ENCODE results near the gene ZBTB20.

ZBTB20 gene

DNA sequence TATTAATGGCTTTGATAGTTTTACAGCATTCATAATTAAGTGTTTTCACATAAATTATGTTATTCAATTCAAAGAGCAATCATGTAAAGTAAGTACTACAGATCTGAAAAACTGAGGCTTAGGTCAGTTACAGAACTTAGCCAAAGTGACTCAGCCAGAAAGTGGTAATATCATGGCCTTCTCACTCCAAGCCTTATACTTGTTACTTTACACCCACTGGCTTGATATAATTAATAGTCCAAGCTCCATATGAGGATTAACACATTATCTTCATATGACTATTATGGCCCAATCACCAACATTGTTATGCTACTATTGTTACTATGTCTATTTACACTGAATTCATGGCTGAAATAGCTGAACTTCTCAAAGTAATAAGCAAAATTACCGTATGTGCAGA is 802.6 kb downstream of the ZBTB20 start:
- no peak for DNase-seq

DNA sequence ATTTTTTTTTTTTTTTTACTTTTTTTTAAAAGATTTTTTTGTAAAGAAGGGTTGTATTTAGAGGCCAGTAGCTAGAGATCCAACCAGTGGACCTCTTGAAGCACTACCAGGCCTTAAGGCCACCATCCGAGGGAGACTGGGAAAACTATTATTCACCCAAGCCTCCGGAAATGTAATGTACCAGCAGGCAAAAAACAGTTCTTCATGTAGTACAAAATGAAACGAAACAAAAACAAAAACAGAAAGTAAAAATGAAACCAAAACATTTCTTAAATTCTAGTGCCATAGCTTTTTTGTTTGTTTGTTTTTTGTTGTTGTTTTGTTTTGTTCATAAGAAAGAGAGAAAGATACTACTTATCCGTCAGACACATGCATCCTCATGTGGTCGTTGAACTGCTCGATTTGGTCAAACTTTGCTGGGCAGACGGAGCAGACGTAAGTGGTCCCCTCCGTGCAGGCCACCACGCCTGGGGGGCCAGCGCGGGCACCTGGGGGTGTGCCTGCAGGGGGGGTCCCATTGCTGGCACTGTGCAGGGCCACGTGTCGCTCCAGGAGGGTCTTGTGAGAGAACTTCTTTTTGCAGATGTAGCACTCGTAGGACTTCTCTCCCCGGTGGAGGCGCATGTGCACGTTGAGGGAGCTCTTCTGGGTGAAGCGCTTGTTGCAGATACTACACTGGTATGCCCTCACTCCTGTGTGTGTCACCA is 808.3 kb downstream of the ZBTB20 start:
- DNase-seq, result no peak

DNA sequence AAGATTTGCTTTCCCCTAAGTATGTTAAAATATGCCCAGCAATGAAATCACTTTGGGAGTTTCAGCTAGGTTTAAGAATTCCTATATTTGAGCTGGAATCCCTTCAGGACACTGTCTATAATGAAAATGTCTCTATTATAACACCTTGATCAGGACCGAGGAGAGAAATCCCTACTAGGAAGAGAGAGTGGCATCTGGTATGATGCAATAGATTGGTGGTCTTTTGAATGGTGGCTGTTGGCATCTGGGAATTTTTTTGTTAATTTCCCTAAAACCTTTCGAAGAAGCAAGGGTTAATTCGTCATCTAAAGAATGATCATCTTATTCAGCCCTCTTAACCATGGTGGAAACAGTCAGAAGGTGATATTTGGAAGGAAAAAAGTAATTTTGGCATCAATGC is 810.2 kb downstream of the ZBTB20 start:
- DNase-seq, result no peak

DNA sequence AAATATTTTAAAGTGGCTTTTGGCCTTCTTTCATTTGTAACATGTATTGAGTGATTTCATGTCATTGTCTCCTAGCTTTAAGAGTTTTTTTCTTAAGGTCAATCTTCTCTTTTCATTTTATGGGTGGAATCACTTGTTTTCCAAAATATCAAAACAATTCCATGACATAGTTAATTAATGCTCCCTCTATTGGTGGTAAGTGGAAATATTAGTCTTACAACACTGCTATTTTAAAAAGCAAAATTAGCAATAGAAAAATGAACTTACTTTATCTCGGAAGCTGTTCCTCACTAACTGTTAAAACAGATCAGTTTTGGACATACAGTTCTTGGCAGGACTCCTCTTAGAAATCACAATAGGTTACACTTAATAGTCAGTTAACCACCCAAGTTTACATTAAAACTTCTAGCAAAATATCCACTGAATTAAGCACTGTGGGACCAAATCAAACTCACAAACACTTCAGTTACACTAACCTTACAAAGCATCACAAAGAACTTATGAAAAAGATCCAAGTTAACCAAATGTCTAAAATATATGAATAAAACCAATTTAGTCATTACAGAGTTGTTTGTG is 810.9 kb downstream of the ZBTB20 start:
- DNase-seq, result no peak

DNA sequence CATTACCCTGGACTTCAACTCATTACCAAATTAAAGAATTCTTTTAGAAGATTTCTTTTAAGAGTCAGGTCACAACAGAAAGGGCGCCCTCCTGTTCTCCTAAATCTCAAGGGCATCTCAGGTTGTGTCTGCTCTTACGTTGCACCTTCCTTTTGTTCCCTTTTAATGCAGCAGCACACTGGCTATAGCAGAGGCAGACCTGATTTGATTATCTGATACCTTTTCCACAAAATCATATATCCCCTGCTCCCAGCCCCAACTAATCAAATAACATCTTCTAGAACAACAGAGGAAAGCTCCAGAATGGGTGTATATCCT is 813.2 kb downstream of the ZBTB20 start:
- DNase-seq, result no peak

DNA sequence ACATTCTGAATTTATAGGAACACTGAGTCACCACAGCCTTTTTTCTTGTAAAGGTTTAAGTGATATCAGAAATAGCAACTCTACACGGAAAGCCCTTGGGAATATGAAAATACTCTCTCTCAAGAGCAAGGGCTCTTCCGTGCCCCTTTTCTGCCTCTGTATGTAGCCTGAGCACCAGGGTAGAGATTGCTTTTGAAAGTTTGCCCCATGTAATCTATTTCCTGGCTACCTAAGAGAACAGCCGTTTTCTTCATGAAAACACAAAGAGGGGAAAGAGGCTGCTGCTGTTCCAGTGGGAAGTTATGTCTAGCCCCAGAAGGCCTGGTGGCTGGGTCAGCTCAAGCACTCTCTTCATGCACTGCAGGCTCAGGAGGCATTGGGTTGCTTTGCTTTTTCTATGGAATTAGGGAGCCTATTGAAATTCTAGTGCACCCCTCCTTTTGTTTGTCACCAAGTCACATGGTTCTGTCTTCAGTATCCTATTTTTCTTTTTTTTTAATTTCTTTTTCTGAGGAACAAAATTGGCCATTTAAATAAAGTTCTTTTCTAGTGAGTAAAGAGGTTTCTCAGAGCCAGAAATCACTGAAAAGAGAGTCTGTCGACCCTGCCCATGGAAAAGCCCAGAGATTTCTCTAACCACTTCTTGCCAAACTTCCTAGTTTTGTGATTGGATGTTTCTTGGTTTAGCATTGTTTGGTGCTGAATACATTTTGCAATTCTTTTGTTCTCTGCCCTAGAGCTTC is 813.7 kb downstream of the ZBTB20 start:
- no peak for DNase-seq

DNA sequence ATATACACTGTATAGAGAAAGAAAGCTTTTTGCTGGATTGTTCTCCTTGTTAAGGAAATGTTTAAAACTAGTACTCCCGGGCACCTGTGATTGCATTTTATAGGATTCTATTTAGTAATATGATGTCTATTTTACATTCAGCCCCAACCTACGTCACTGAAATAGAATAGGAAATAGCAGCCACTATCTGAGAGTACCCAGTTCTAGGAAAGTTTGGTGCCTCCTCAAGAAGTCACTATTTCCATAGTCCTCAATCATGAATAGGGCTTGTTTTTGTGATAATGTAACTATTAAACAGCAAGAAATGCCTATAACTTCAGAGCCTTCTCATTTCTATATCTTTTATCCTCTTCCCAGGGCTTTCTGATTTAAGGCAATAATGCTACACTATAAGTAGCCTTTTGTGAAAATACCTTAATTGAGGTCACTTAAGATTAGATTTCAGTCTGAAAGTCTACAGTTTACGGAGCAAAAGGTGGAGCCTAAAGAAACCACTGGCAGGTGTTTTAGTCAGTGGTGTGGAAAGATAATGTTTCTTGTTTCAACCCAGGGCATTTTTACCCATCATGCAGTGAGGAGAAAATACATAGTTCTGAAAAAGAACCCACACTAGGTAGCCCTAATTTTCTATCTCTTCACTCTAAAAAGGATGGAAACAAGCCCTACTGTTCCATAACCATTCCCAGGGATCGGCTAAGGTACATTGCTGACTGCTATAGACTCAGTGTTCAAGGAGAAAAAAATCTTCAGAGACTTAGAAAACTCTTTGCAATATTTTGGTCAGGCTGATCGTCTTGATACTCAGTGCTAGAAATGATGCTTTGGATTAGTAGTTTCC is 814.5 kb downstream of the ZBTB20 start:
- no peak for DNase-seq

DNA sequence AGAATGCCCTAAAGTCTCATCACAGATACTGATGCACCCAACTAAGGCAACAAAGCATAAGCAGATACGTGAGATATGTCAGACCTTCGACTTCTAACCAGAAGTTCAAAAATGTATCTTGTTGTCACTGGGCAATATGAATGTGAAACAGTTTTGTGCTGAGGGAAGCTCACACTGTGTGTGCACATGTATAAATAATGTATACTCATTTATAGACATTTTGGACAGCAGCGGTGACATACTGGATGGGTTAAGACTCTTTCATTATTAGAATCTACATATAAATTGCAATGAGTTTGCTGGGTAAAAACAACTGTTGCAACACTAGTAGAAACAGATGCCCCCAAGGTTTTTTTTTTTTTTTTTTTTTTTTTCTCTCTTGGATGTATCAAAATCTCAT is 815.4 kb downstream of the ZBTB20 start:
- DNase-seq, result no peak

DNA sequence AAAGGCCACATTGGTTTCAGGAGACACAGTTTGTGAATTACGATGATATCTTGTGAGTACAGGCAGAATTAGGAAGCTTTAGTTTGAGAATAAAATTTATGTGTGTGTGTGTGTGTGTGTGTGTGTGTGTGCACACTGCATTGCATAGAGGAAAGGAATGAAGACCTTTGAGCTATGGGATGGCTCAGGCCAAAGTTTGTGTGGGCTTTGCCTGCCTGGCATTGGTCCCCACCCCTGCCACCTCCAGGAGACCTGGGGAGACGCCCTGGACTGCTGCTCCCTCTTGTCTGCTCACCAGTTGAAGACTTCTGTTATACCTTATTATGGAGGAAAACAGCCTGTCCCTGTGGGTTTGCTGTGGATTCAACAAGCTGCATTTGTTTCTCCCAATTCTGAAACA is 816.1 kb downstream of the ZBTB20 start:
- DNase-seq, result no peak

DNA sequence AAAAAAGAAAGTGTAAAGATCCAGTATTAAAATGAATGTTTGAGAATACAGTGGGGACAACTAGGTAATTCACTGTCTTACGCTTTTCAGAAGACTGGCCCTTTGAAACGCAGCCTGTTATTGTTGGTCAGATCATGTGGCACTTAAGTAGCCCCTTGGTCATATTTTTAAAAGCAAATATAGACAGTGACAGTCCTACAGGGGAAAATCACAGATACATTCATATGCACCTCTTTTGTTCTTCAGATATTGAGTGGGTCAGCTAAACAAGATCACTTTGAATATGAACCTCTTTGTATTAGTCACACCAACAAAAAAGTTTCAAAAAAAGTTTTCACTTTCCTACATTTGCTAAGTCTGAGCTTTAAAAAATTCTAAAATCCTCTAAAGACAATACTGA is 817.3 kb downstream of the ZBTB20 start:
- DNase-seq, result no peak

DNA sequence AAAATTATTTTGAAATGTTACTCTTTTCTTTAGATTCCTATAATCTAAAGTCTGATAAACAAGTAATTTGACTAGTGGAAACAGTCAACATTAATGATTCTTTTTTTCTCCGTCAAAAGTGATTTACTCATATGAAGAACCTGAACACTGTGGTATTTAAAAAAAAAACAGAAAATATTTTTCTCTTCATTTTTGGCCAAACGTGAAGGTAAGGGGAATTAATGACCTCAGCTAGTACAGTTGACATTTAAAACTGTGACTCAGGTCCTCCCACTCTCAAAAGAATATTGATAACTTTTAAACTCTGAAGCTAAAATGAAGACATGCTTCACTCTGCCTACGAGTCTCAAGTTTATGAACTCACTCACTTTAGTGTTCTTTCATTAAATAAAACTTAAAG is 818.7 kb downstream of the ZBTB20 start:
- no peak for DNase-seq

DNA sequence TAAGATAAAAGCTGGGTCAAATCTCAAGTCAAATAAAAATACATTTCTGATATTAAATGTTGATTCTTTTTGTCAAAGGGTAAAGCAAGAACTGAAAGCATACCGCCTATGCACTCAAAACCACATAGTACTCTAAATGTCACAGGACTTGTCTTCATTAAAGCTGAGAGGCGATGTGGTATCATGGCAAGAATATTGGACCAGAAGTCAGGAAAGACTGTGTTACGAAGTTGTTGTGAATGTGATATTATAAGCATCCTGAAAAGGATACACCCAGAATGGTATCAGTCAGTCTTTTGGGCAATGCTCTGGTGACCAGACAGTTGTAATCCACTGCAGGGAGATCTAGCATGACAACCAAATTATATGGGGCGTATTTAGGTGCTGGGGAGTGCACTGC is 819.4 kb downstream of the ZBTB20 start:
- no peak for DNase-seq

DNA sequence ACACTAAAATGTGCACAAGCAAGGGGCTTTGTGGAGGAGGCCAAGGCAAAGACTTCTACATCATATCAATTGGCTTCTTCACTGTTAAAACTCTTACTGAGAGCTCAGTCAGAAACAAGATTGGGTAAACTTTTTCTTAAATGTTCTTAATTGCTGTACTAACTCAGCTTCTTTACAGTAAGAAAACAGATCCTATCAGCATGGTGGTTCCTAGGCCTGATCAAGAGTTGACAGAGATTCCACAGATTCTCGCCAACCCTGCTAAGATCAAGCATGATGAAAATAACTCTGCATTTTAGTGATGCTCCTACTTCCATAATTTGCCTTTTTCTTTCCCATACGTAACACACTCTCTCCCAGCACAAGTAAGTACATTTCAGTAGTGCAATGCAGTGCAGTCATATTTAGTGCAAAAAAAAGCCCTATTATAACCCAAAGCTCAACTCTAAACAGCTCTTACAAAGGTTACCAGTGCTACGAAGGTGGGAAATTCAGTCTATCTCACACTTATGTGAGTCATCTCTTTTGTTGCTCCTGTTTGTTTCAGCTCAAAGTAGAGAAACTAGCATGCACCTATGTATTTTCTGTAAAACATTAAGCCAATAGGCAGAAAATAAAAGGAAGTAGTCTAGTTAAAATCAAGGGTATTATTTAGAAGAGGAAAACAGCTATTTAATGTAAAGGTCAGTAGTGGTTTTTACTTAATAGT is 823.4 kb downstream of the ZBTB20 start:
- DNase-seq, result no peak

DNA sequence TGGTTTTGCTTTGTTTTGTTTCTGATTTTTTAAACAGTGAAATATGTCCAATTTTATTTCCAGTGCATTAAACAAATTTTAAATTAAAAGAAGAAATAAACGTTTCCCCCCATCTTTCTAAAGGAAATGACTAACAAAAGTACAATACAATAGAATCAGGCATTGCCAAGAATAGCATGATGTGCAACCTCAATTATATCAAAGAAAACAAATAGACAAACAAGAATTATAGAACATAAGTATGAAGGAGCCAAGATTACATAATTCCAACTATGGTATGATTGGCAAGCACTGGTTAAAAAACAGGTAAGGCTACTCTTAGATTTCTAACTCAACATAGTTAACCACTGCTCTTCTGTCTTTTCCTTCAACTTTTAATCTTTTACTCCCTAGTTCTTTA is 826.8 kb downstream of the ZBTB20 start:
- DNase-seq, result no peak

DNA sequence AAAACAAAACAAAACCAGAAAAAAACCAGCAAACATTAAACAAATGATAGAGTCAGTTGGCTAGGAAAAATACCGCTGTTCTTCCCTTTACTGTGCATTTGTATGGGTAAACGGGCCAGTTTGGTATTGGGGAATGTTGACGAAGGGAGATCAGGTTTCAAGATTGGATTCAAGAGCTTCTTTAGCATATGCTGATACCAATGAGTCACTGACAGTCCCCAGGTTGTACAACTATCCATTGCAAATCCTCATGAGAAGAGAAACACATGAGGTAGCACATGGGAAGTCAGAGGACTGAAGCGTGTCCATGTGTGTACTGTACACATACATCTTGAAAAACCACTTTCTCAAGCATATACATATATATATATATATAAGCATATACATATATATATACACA is 827.6 kb downstream of the ZBTB20 start:
- DNase-seq, result no peak

DNA sequence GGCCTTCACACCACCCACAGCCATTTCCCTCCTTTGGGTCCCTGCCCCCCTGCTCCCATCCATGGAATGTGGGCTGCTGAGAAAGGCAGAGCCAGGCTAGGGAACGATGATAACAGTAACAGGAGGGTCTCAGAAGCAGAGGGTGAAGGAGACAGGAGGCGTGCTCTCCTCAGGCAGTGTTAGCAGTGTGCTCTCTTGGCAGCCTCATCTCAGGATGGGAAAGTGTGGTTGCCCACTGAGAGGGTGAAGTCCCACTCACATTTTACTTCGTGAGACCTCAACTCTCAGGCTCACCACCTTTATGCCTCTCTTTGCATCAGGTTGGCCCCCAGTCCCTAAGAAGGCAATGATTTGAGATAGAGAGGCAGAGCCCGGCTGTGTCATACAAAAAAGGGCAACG is 828.8 kb downstream of the ZBTB20 start:
- DNase-seq, result no peak

DNA sequence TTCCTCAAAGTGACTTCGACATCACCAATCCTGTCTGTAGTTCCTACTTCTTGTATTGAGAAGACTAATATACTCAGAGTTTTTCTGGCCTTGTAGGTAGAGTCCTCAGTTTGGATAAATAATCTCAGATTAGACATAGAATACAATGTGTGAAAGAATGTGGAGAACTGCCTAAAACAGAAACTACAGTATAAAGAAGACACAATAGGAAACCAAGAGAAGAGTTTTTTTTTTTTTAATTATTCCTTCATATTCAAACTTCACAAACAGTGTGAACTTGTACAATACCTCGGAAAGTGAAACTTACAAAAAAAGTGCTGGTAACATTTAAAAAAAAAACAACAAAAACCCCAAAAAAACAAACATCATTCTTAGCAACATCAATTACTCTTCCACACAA is 832.8 kb downstream of the ZBTB20 start:
- no peak for DNase-seq

DNA sequence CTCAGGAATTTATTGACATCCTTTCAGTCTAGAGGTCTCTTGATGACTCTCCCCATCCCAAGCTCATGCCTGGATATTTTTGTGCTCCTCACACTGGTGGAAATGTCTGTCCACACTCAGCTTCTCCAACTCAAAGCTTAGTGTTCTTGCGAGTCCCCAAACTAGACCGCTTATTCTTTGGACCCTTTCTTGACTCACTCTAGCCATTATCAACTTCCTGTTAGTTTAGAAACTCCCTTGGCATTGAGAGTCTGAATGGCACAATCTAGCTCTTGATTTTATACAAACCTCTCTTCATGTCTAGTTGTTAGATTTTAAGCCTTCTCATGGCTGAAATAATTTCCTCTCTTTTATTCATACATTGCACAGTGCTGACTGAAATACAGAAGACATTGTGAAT is 833.7 kb downstream of the ZBTB20 start:
- DNase-seq, result no peak

DNA sequence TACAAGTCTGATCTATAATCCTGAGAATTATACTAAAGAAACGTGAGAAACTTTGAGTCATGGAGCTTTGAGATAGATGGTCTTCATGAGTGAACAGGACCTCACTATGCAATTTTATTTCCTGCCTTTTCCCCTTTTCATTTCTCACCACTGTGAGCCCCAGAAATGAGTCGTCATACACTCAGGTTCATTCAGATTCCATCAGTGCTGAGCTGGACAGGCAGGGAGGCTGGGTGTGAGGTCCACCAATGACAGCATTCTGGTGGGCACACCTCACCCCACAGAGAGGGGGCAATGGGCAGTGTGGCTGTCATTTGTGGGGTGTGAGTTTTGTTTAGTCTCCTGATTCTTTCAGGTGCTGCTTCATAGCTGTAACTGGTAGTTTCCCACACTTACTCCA is 836.4 kb downstream of the ZBTB20 start:
- no peak for DNase-seq

DNA sequence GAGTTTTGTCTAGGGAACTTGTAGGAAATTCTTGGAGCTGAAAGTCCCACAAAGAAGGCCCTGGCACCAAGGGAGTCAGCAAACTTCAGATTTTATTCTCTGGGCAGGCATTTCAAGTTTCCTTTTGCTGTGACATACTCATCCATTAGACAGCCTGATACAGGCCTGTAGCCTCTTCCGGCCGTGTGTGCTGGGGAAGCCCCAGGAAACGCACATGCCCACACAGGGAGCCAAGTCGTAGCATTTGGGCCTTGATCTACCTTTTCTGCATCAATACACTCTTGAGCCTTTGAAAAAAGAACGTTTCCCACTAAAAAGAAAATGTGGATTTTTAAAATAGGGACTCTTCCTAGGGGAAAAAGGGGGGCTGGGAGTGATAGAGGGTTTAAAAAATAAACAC is 838.3 kb downstream of the ZBTB20 start:
- DNase-seq, result no peak

DNA sequence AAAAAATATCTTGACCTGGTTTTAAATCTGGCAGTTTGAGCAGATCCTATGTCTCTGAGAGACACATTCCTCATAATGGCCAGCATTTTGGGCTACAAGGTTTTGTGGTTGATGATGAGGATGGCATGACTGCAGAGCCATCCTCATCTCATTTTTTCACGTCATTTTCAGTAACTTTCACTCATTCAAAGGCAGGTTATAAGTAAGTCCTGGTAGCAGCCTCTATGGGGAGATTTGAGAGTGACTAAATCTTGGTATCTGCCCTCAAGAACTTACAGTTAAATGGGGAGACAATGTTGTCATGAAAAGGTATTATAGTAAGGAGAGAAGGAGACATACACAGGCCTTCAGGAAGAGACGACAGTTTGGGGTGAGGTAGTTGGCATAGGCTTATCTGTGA is 838.7 kb downstream of the ZBTB20 start:
- no peak for DNase-seq

DNA sequence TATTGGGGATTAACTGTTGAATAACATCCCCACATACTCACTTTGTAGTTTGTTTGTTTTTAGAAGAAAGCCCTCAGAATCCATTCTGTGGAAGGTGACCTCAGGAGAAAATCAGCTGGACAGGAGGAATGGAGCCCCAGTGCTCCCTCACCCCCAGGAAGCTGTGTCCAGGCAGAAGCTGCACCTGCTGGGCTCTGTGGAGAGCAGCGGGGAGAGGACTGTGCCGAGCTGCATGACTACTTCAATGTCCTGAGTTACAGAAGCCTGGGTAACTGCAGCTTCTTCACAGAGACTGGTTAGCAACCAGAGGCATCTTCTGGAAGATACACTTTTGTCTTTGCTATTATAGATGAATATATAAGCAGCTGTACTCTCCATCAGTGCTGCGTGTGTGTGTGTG is 839.3 kb downstream of the ZBTB20 start:
- DNase-seq, result no peak

DNA sequence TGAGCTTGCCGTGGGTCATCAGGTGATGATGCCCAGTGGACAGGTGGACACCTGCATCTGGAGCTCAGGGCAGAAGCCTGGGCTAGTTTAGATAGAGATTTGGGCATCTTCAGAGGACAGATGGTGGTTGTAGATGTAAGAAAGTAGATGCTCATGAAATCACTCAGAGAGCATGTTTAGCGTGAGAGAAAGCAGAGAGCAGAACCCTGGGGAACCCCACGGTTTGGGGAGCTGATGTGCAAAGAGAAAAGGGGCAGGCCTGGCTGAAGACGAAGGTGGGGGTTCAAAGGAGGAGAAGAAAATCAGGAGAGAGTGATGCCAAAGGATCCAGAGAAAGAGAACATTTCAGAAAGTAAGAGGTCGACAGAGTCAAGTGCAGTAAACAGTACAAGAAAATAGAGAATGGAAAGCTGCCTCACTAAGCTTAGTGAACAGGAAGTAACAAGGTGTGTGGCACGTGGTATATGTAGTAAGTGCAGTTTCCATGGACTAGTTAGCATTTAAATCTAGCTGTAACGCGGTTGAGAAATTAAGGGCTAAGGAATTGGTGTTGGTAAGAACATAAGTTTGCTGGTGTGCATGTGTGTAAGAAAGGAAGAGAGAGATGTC is 839.8 kb downstream of the ZBTB20 start:
- DNase-seq, result no peak

Data from GF-D8 (cell line).